Stomach (tissue), 9 donors: ENCODE results near the gene SNX6. TPM values are rescaled to one million over a fixed set of nuclear protein-coding genes. Genes with fewer than 3 reads are reported as not detected.

Experiments used
- DNase-seq, 2 donors: peaks; one replicate each; pipeline versions ENCODE4 v3.0.0 to v3.0.0-alpha.2; 2013 to 2019
- H3K27ac ChIP-seq, 5 donors: fragments of 200-600 bp in 4 of 5; sonication (generic) in 4 of 5; one replicate each; pipeline ENCODE4 v1.5.1; 2013 to 2019; ENCODE audit warnings: mild to moderate bottlenecking in 1 of 5, moderate library complexity in 1 of 5
- H3K27me3 ChIP-seq, 3 donors: fragments of 200-600 bp; sonication (generic); one replicate each; pipeline ENCODE4 v1.5.1; 2017 to 2019; ENCODE audit warnings: mixed run types in 1 of 3
- H3K36me3 ChIP-seq, 4 donors: fragments of 200-600 bp; sonication (generic); 1 replicate in 3 of 4; 2 replicates in 1 of 4; pipeline ENCODE4 v1.5.1; 2016 to 2019
- H3K4me1 ChIP-seq, 4 donors: fragments of 200-600 bp; sonication (generic); one replicate each; pipeline ENCODE4 v1.5.1; 2016 to 2019
- H3K4me3 ChIP-seq, 4 donors: fragments of 200-600 bp; sonication (generic) in 3 of 4; one replicate each; pipeline ENCODE4 v1.5.1; 2016 to 2019; ENCODE audit warnings: mild to moderate bottlenecking in 1 of 4
- H3K9me3 ChIP-seq, 4 donors: fragments of 200-600 bp; sonication (generic); one replicate each; pipeline ENCODE4 v1.5.1; 2016 to 2019
- EP300 ChIP-seq: sonication (generic); formaldehyde crosslinking; IDR thresholded peaks from one replicate; pipeline ENCODE4 v1.6.1; 2017; ENCODE audit warnings: antibody characterized with exemption
- POLR2A ChIP-seq, 4 donors: fragments of 450-650 bp; IDR thresholded peaks; one replicate each; pipeline ENCODE4 v1.6.1; 2016; ENCODE audit warnings: antibody characterized with exemption in 4 of 4, control low read depth in 2 of 4, mild to moderate bottlenecking in 1 of 4, moderate library complexity in 1 of 4
- POLR2AphosphoS5 ChIP-seq, 3 donors: sonication (generic); formaldehyde crosslinking; IDR thresholded peaks; one replicate each; pipeline ENCODE4 v1.6.1; 2016; ENCODE audit warnings: antibody characterized with exemption in 3 of 3
- WGBS, 5 donors: extraction: QIAGEN DNeasy Blood & Tissue Kit in 3 of 5; methylation state at CpG; one replicate each; pipeline versions ENCODE4 v1.1.5 to v1.1.7; 2013 to 2018; 5-methylcytosine and 5-hydroxymethylcytosine counted together
- intact Hi-C: fragments of 100-400 bp; cut with DNase I; formaldehyde crosslinking; loops from one replicate; pipeline ENCODE4 v1.15.1; 2023; ENCODE audit warnings: low total_unique reads
- polyA plus RNA-seq, 3 donors: library from polyadenylated mRNA; stranded (reverse); fragments of 200-250 nt; gene quantifications; one replicate each; pipeline ENCODE4 v1.2.3, GENCODE V29; 2013
- total RNA-seq, 5 donors: library from RNA; depleted of rRNA; stranded (reverse); fragments of >200 nt; gene quantifications; one replicate each; pipeline versions ENCODE4 v1.1.0 to v1.2.3, GENCODE V29; 2014 to 2016
- TF ChIP-seq, protein P1 (sequence below), 7 experiments: fragments of 450-650 bp in 4 of 7; fragments of 200-600 bp in 3 of 7; sonication (generic) in 3 of 7; IDR thresholded peaks; one replicate each; pipeline ENCODE4 v1.5.1; 2016 to 2019; ENCODE audit warnings: antibody characterized with exemption in 7 of 7, control low read depth in 2 of 7, mild to moderate bottlenecking in 1 of 7
- donor health status: healthy with polysubstance abuse.
- donor health status: Bipolar disorder and iron deficiency.
- donor health status: healthy.

The SNX6 gene
- total and polyA plus RNA-seq, 8 donors: 23.7 to 124 (median 45.2) TPM

DNA sequence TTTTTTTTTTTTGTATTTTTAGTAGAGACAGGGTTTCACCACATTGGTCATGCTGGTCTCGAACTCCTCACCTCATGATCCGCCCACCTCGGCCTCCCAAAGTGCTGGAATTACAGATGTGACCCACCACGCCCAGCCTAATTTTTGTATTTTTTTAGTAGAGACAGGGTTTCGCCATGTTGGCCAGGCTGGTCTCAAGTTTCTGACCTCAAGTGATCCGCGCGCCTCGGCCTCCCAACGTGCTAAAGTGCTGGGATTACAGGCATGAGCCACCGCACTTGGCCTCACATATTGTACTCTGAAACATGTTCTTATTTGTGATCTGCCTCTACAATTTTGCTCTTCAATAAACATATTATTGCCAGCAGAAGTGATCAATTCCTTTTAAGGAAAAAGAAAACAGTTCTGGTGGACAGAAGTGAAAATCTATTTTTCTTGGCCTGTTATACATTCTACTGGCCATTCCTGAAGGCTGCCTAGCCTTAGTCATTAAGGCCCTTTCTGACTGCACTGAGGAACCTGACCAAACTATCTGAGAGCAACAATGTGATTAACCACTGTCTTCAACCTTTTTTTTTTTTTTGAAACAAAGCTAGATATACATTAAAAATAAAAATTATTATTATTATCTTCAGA lies 36.1 kb downstream of the SNX6 start:
- WGBS, 5 donors: 92 to 98% (median 96%) methylated on average over 11 of the region's 11 CpGs
- H3K27me3 ChIP-seq: no peaks in the 10 kb centered on the region
- no peaks in the 10 kb centered on the region for H3K4me1 ChIP-seq
- DNase-seq: no peak
- TF ChIP-seq, protein P1, sequence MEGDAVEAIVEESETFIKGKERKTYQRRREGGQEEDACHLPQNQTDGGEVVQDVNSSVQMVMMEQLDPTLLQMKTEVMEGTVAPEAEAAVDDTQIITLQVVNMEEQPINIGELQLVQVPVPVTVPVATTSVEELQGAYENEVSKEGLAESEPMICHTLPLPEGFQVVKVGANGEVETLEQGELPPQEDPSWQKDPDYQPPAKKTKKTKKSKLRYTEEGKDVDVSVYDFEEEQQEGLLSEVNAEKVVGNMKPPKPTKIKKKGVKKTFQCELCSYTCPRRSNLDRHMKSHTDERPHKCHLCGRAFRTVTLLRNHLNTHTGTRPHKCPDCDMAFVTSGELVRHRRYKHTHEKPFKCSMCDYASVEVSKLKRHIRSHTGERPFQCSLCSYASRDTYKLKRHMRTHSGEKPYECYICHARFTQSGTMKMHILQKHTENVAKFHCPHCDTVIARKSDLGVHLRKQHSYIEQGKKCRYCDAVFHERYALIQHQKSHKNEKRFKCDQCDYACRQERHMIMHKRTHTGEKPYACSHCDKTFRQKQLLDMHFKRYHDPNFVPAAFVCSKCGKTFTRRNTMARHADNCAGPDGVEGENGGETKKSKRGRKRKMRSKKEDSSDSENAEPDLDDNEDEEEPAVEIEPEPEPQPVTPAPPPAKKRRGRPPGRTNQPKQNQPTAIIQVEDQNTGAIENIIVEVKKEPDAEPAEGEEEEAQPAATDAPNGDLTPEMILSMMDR (IDR thresholded peaks at IDR 0.05): no peak
- TF ChIP-seq POLR2A (IDR thresholded peaks at IDR 0.05): no peak
- no peak for TF ChIP-seq EP300
- no peak for TF ChIP-seq POLR2AphosphoS5 (IDR thresholded peaks at IDR 0.05)
- H3K9me3 ChIP-seq: no peaks in the 10 kb centered on the region
- intact Hi-C loops: no loop called here
- peaks cover 71 to 100% (median 100%) of the 10 kb centered on the region in 4 donors for H3K36me3 ChIP-seq
- no peak overlapping the region for H3K4me3 ChIP-seq
- no peak overlapping the region for H3K27ac ChIP-seq

DNA sequence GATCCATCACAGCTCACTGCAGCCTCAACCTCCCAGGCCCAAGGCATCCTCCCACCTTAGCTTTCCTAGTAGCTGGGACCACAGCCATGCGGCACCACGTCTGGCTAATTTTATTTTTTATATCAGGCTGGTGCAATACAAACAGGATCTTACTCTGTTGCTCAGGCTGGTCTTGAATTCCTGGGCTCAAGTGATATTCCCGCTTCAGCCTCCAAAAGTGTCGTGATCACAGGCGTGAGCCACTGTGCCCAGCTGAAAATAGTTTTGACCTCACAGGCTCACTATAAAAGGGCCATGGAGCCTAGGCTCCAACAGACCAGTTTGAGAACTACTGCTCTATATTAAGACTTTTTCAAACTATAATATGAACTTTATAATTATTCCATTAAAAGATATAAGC lies 37.3 kb downstream of the SNX6 start:
- WGBS, 5 donors: 90 to 96% (median 95%) methylated on average over 5 of the region's 5 CpGs
- Histone ChIP-seq H3K36me3 (peaks cover 68 to 100% (median 100%) of the 10 kb centered on the region in 4 donors), H3K27ac (no peak overlapping the region), H3K9me3 (no peaks in the 10 kb centered on the region), H3K4me1 (no peaks in the 10 kb centered on the region), H3K27me3 (no peaks in the 10 kb centered on the region), H3K4me3 (no peak overlapping the region)
- TF ChIP-seq POLR2A (IDR thresholded peaks at IDR 0.05) (no peak), EP300 (no peak), POLR2AphosphoS5 (IDR thresholded peaks at IDR 0.05) (no peak)
- TF ChIP-seq, protein P1 (IDR thresholded peaks at IDR 0.05): no peak
- intact Hi-C loops: no loop called here
- DNase-seq: no peak

DNA sequence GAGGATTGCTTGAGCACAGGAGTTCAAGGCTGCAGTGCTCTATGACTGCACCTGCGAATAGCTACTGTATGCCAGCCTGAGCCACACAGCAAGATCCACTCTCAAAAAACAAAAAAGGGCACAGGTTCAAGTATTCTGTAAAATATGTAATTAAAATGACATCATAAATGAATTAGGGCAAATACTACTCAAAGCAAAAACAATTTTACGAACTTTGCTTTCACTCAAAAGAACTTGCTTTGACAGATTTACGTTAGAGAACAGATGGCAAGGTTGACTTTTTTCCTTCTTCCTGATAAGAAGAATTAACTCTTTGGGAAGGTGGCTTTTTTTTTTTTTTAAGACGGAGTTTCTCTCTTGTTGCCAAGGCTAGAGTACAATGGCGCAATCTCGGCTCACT lies 46.4 kb downstream of the SNX6 start:
- intact Hi-C loops: no loop called here
- peak in 1 of 2 donors; percentile 10 for DNase-seq
- peaks cover 68 to 98% (median 94%) of the 10 kb centered on the region in 4 donors for H3K36me3 ChIP-seq

DNA sequence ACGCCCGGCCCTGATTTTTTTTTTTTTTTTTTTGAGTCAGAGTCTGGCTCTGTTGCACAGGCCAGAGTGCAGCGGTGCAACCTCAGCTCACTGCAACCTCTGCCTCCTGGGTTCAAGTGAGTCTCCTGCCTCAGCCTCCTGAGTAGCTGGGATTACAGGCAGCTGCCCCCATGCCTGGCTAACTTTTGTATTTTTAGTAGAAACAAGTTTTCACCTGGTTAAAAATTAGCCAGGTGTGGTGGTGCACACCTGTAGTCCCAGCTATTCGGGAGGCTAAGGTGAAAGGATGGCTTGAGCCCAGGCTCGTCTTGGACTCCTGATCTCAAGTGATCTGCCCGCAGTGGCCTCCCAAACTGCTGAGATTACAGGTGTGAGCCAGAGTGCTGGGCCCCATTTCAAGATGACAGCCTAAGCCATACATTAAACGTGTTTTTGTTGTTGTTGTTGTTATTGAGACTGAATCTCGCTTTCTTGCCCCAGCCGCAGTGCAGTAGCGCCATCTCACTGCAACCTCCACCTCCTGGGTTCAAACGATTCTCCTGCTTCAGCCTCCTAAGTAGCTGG lies 47.7 kb downstream of the SNX6 start:
- no peak overlapping the region for H3K4me3 ChIP-seq
- no peak for TF ChIP-seq EP300
- no peak for TF ChIP-seq POLR2AphosphoS5 (IDR thresholded peaks at IDR 0.05)
- TF ChIP-seq POLR2A (IDR thresholded peaks at IDR 0.05): no peak
- TF ChIP-seq, protein P1 (IDR thresholded peaks at IDR 0.05): no peak
- H3K36me3 ChIP-seq: peaks cover 66 to 98% (median 95%) of the 10 kb centered on the region in 4 donors
- intact Hi-C loops: no loop called here
- H3K4me1 ChIP-seq: no peaks in the 10 kb centered on the region
- no peak overlapping the region for H3K27ac ChIP-seq
- no peaks in the 10 kb centered on the region for H3K27me3 ChIP-seq
- peak in 1 of 2 donors; percentile 13 for DNase-seq
- H3K9me3 ChIP-seq: no peaks in the 10 kb centered on the region
- 96 to 98% (median 97%) methylated on average over 9 to 11 of the region's 11 CpGs for WGBS, 5 donors

More for the DNA sequence above, 46.4 kb downstream of the SNX6 start:
- H3K9me3 ChIP-seq: no peaks in the 10 kb centered on the region
- TF ChIP-seq, protein P1 (IDR thresholded peaks at IDR 0.05): no peak
- no peak for TF ChIP-seq EP300
- TF ChIP-seq POLR2A (IDR thresholded peaks at IDR 0.05): no peak
- TF ChIP-seq POLR2AphosphoS5 (IDR thresholded peaks at IDR 0.05): no peak
- no peaks in the 10 kb centered on the region for H3K27me3 ChIP-seq
- 66 to 77% (median 73%) methylated on average over 6 of the region's 6 CpGs for WGBS, 5 donors
- H3K4me1 ChIP-seq: no peaks in the 10 kb centered on the region
- H3K4me3 ChIP-seq: no peak overlapping the region
- H3K27ac ChIP-seq: no peak overlapping the region
